Fibroblast of skin of scalp (primary cell): ENCODE results near the gene ZNF554.

Experiments
- DNase-seq: peaks from one replicate; pipeline ENCODE4 v3.0.0-alpha.2; 2013

Gene ZNF554

DNA sequence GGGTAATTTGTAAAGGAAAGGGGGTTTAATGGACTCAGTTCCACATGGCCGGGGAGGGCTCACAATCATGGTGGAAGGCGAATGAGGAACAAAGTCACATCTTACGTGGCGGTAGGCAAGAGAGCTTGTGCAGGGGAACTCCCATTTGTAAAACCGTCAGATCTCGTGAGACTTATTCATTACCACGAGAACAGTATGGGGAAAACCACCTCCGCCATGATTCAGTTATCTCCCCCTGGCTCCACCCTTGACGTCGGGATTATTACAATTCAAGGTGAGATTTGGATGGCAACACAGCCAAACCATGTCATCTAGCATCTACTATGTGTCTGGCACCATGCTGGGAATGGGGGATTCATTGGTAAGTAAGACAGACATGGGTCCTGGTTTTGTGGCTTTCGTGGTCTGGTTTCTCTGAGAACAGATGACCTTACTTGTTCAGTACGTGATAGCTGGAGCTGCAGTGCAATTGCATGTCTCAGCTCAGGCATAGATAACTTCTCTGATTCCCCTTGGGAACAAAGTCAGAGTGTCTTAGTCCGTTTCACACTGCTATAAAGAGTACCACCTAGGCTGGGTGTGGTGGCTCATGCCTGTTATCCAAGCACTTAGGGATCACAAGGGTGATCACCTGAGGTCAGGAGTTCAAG lies 8.3 kb downstream of the ZNF554 start:
- no peak for DNase-seq

DNA sequence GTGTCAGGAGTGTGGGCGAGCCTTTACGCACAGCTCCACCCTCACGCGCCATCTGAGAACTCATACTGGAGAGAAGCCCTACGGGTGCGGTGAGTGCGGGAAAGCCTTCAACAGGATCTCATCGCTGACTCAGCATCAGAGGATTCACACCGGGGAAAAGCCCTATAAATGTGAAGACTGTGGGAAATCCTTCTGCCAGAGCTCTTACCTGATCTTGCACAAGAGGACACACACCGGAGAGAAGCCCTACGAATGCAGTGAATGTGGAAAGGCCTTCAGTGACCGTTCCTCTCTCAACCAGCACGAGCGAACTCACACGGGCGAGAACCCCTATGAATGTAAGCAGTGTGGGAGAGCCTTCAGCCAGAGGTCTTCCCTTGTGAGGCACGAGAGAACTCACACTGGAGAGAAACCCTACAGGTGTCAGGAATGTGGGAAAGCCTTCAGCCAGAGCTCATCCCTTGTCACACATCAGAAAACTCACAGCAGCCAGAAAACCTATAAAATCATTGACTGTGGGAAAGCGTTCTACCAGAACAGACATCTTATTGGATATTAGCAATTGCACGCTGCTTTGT lies 14.7 kb downstream of the ZNF554 start:
- DNase-seq = no peak

DNA sequence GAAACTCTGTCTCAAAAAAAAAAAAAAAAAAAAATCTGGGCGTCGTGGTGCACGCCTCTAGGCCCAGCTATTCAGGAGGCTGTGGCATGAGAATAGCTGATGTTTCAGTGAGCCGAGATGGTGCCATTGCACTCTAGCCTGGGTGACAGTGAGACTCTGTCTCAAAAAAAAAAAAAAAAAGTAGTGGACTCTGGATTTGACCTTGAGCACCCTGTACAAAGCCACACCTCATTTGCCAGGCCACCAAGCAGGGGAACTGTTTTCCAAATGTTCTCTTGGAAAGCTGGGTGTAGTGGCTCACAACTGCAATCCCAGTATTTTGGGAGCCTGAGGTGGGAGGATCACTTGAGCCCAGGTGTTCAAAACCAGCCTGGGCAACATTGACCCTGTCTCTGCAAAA lies 17.8 kb downstream of the ZNF554 start:
- no peak for DNase-seq

- peak; percentile 100 for DNase-seq
These were observed 21.4 kb downstream of the ZNF554 start, which contains the start of gene ZNF555 for GRCh38 chr19:2840794-2841791. ZNF555 (plus strand) TSS chr19:2841475; CDS start chr19:2841573, 98 bp downstream.

GRCh38 chr19:2841855-2842574 lies 22.3 kb downstream of the ZNF554 start:
- no peak for DNase-seq

DNA sequence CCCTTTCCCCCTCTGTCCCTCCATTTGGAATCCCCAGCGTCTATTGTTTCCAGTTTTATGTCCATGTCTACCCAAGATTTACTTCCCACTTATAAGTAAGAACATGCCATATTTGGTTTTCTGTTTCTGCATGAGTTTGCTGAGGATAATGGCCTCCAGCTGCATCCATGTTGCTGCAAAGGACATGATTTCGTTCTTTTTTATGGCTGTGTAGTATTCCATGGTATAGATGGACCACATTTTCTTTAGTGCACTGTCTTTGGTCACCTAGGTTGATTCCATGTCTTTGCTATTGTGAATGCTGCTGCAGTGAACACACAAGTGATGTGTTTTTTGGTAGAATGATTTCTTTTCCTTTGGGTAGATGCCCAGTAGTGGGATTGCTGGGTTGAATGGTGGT lies 25.4 kb downstream of the ZNF554 start:
- no peak for DNase-seq

- DNase-seq = no peak
These were observed 26.7 kb downstream of the ZNF554 start for GRCh38 chr19:2846180-2846894.

- no peak for DNase-seq
These were observed 27.8 kb downstream of the ZNF554 start for GRCh38 chr19:2847507-2847906.

DNA sequence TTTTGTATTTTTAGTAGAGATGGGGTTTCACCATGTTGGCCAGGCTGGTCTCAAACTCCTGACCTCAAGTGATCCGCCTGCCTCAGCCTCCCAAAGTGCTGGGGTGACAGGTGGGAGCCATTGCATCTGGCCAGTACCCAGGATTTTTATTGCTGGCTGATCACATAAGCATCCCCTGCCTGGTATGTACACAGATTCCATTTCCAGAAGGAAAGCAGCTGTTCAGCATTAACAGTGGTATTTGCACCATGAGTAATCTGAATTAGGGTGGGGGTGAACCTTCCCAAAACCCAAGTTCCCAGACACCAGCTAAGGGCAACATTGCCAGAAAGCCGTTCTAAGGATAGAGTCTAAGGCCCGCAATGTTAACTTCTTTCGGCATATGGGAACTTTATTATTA lies 28.9 kb downstream of the ZNF554 start:
- DNase-seq = peak; percentile 56

- DNase-seq = no peak
These were observed 30.7 kb downstream of the ZNF554 start for GRCh38 chr19:2850256-2850925.

DNA sequence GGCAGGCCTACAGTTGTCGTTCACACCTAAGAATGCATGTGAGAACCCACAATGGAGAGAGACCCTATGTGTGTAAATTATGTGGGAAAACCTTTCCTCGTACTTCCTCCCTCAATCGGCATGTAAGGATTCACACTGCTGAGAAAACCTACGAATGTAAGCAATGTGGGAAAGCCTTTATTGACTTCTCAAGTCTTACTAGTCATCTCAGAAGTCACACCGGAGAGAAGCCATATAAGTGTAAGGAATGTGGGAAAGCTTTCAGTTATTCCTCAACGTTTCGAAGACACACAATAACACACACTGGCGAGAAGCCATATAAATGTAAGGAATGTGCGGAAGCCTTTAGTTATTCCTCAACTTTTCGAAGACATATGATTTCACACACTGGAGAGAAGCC lies 32.9 kb downstream of the ZNF554 start:
- DNase-seq = no peak

DNA sequence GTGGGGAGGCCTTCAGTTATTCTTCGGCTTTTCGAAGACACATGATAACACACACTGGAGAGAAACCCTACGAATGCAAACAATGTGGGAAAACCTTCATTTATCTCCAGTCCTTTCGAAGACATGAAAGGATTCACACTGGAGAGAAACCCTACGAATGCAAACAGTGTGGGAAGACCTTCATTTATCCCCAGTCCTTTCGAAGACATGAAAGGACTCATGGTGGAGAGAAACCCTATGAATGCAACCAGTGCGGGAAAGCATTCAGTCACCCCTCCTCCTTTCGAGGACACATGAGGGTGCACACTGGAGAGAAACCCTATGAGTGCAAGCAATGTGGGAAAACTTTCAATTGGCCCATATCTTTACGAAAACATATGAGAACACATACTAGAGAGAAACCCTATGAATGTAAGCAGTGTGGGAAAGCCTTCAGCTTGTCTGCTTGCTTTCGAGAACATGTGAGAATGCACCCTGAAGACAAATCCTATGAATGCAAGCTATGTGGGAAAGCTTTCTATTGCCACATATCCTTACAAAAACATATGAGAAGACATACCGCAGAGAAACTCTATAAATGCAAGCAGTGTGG lies 33.4 kb downstream of the ZNF554 start:
- no peak for DNase-seq

- DNase-seq = no peak
These were observed 35.2 kb downstream of the ZNF554 start for GRCh38 chr19:2854849-2855248.

DNA sequence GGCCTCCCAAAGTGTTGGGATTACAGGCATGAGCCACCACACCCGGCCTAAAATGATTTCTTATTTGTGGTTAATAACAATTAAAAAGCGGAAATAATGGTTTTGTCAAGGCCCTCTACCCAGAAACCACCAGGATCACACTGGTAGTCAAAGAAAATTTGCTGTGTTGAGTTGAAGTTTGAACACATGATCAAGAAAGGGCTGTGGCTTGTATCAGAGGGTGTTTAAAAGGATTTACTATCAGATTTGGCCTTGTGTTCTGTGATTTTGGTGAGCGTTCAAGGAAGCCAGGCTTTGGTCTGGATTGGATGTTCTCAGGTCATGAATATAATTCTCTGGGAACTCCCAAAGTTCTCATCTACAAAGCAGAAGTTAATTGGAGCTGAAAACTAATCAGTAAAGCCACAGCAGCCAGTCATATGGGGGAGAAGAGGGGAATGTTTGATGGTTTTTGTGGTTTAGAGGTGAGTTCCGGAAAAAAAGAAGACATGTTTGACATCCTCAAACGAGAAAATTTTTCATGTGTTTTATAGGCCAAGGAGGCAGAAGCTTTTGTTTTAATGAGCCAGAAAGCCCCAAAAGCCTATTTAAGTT lies 36.9 kb downstream of the ZNF554 start:
- no peak for DNase-seq

DNA sequence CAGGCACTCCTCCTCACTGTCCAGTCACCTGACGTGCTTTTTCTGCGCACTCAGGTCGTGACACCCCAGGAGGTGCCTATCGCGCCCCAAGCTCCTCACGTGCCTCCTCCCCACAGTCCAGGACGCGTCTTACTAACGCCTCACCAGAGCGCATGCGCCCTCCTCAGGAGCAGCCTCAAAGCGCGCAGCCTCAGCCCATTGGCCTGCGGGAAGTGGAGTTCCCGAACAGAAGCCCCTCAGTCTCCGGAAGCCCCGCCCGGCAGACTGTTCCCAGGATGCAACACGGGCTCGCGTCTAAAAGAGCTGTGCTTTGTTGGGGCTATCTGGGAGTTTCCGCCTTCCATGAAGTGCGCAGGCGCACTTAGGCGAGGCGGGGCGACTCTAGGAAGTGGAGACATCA lies 39.2 kb downstream of the ZNF554 start:
- DNase-seq = no peak

DNA sequence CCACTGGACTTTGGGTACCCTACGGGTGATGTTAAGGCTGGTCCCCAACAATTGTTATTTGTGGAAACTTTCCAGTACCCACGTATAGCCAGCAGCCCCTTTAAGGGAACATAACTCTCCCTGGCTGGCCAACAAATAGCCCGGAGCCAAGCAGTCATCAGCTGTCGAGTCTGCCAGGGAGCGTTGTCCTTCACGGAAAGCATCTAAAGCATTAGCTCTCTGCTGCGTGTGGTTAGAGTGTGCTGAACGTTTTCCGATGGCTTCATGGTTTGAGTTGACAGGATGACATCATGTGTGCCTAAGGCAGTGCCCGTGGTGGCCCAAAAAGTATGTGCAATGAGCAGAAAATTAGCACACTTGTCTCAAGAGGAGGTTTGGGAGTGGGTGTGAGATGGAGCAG lies 44.1 kb downstream of the ZNF554 start:
- DNase-seq = no peak

DNA sequence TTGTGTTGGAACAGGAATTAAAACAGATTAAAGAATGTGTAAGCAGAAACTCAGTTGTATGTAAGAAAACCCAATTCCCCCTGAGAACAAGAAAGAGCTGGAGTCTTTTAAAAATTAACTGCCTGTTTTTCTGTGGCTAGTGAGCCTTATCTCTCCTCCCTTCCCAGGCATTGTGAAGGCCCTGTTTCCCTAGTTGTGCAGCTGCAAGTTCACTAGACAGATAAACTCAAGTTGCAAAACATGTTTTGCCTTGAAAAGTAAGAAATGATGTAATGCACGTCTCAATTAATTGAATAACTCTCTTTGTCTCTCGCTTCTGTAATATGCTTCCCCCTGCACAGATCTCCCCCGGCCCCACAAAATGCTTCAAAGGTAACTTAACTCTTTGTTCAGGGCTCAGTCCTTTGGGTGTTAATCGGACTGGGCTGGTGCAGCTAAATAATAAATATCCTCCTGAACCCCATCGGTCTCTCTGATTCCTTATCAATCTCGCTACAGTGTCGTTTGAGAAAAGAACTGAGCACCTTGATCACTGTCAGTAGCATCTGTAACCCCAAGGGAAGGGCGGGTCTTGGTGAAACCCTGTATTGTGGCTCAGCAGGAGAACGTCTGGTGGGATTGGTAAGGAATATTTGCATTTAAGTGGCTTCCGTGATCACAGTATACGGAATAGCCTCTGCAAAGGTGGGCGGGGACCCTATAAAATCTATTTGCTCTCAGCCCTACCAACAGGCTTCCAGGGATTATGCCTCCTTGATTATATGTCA lies 45.8 kb downstream of the ZNF554 start:
- no peak for DNase-seq

DNA sequence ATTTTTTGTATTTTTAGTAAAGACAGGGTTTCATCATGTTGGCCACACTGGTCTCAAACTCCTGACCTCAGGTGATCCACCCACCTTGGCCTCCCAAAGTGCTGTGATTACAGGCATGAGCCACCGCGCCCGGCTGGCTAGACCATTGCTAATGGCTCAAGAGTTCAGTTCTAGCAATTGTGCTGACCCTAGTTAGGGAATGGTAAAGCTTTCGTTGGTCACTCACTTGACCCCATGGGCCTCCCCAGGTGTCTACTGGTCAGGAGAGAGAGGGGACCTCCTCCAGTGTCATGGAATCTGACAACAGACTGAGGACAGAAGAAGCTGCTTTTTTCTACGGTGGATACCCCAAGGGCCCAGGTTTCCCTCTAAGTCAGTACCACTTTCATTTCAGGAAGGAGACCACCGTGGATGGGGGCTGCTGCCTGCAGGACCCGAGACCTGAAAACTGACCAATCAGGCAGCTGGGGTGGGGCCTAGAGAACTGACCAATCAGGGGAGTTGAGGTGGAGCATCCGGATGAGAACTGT lies 46.9 kb downstream of the ZNF554 start:
- DNase-seq = no peak
